CD14-positive monocyte (primary cell): ENCODE results near the gene HSPA4. TPM values are rescaled to one million over a fixed set of nuclear protein-coding genes. Genes with fewer than 3 reads are reported as not detected.

Source experiments
- DNase-seq, 3 donors: peaks; one replicate each; pipeline ENCODE4 v3.0.0-alpha.2; 2011 to 2022
- H2AFZ ChIP-seq: 2 replicates; pipeline ENCODE4 v1.6.0; 2012; ENCODE audit warnings: mild to moderate bottlenecking, low read depth, low read length, inconsistent platforms; ENCODE audit not compliant: insufficient read depth, poor library complexity, severe bottlenecking
- H3K27ac ChIP-seq, 2 donors: 1 replicate in 1 of 2; 2 replicates in 1 of 2; pipeline ENCODE4 v1.5.1; 2012 to 2013; ENCODE audit warnings: low read length in 2 of 2, control low read depth in 1 of 2, inconsistent platforms in 1 of 2, low read depth in 1 of 2, mild to moderate bottlenecking in 1 of 2
- H3K27me3 ChIP-seq, 2 donors: one replicate each; pipeline versions ENCODE4 v1.6.0 to v1.6.1; 2011 to 2013; ENCODE audit warnings: low read length in 2 of 2; ENCODE audit not compliant: control insufficient read depth in 2 of 2, insufficient read depth in 2 of 2
- H3K36me3 ChIP-seq, 2 donors: replicated peaks in 1 of 2; 1 replicate in 1 of 2; 2 replicates in 1 of 2; pipeline versions ENCODE4 v1.5.1 to v1.6.1; 2012 to 2013; ENCODE audit warnings: low read length in 2 of 2, control low read depth in 1 of 2, inconsistent platforms in 1 of 2, mild to moderate bottlenecking in 1 of 2; ENCODE audit not compliant: insufficient read depth in 2 of 2, control insufficient read depth in 1 of 2
- H3K4me1 ChIP-seq, 2 donors: 1 replicate in 1 of 2; 2 replicates in 1 of 2; pipeline versions ENCODE4 v1.5.1 to v1.6.1; 2012 to 2013; ENCODE audit warnings: low read length in 2 of 2, control low read depth in 1 of 2, inconsistent platforms in 1 of 2, mild to moderate bottlenecking in 1 of 2, moderate library complexity in 1 of 2; ENCODE audit not compliant: insufficient read depth in 2 of 2, control insufficient read depth in 1 of 2
- H3K4me2 ChIP-seq: replicated peaks from 2 replicates; pipeline ENCODE3; 2012; ENCODE audit warnings: low read length, moderate library complexity, mild to moderate bottlenecking; ENCODE audit not compliant: poor library complexity, severe bottlenecking; ENCODE audit errors: extremely low read depth
- H3K4me3 ChIP-seq, 3 experiments: fragments of 200-600 bp in 1 of 3; sonication (generic) in 1 of 3; replicated peaks in 1 of 3; 1 replicate in 2 of 3; 2 replicates in 1 of 3; pipeline ENCODE4 v1.5.1; 2011 to 2013; ENCODE audit warnings: low read length in 3 of 3, mild to moderate bottlenecking in 3 of 3, control low read depth in 2 of 3, low read depth in 2 of 3, inconsistent platforms in 1 of 3, moderate library complexity in 1 of 3
- H3K79me2 ChIP-seq: 2 replicates; pipeline ENCODE4 v1.6.0; 2012; ENCODE audit warnings: mild to moderate bottlenecking, control low read depth, inconsistent platforms, low read length, moderate library complexity; ENCODE audit not compliant: insufficient read depth
- H3K9ac ChIP-seq: 2 replicates; pipeline ENCODE4 v1.6.0; 2017; ENCODE audit warnings: low read length, mild to moderate bottlenecking; ENCODE audit not compliant: insufficient read depth, poor library complexity, severe bottlenecking
- H3K9me3 ChIP-seq, 2 donors: replicated peaks in 1 of 2; 1 replicate in 1 of 2; 2 replicates in 1 of 2; pipeline versions ENCODE4 v1.5.1 to v1.6.1; 2012 to 2013; ENCODE audit warnings: low read length in 2 of 2, control low read depth in 1 of 2; ENCODE audit not compliant: control insufficient read depth in 1 of 2, insufficient read depth in 1 of 2
- H4K20me1 ChIP-seq: 2 replicates; pipeline ENCODE4 v1.6.0; 2012; ENCODE audit warnings: mild to moderate bottlenecking, low read length, control low read depth, moderate library complexity; ENCODE audit not compliant: insufficient read depth
- H3K27ac Mint-ChIP-seq, 7 donors: one replicate each; pipeline ENCODE4 v1.8.0; 2020; ENCODE audit warnings: mild to moderate bottlenecking in 7 of 7, mixed read lengths in 7 of 7, moderate library complexity in 6 of 7, inconsistent platforms in 2 of 7
- H3K27me3 Mint-ChIP-seq, 3 donors: one replicate each; pipeline ENCODE4 v1.8.0; 2021 to 2022; ENCODE audit warnings: low read depth in 3 of 3, mild to moderate bottlenecking in 3 of 3, mixed read lengths in 3 of 3, moderate library complexity in 3 of 3, inconsistent platforms in 1 of 3
- H3K36me3 Mint-ChIP-seq, 2 donors: one replicate each; pipeline ENCODE4 v1.8.0; 2020; ENCODE audit warnings: mixed read lengths in 2 of 2, inconsistent platforms in 1 of 2, mild to moderate bottlenecking in 1 of 2
- H3K4me1 Mint-ChIP-seq: one replicate; pipeline ENCODE4 v1.8.0; 2020; ENCODE audit warnings: mild to moderate bottlenecking, mixed read lengths
- H3K4me3 Mint-ChIP-seq, 2 donors: one replicate each; pipeline ENCODE4 v1.8.0; 2020; ENCODE audit warnings: mild to moderate bottlenecking in 2 of 2, mixed read lengths in 2 of 2, moderate library complexity in 1 of 2
- H3K9me3 Mint-ChIP-seq, 7 donors: one replicate each; pipeline ENCODE4 v1.8.0; 2020 to 2022; ENCODE audit warnings: mixed read lengths in 7 of 7, mild to moderate bottlenecking in 6 of 7, moderate library complexity in 6 of 7, inconsistent platforms in 2 of 7
- WGBS: methylation state at CpG from one replicate; pipeline ENCODE4 v1.1.5; 2013; ENCODE audit warnings: missing lambda C conversion rate; ENCODE audit not compliant: insufficient coverage; 5-methylcytosine and 5-hydroxymethylcytosine counted together
- intact Hi-C, 2 donors: fragments of 100-400 bp; cut with micrococcal nuclease; formaldehyde crosslinking; loops; one replicate each; pipeline versions ENCODE4 v1.15.0 to v1.15.1; 2023
- polyA plus RNA-seq, 3 donors: library from polyadenylated mRNA; depleted of rRNA in 1 of 3; unstranded in 2 of 3; stranded (reverse) in 1 of 3; fragments of 300-500 nt in 2 of 3; fragments of >200 nt in 1 of 3; fragmentation: Illumina TruSeq in 2 of 3; gene quantifications; 1 replicate in 2 of 3; 2 replicates in 1 of 3; pipeline ENCODE4 v1.2.3, GENCODE V29; 2012 to 2021
- TF ChIP-seq, protein P1 (sequence below): fragments of 200-600 bp; IDR thresholded peaks from one replicate; pipeline ENCODE4 v1.8.0; 2022; ENCODE audit warnings: antibody characterized with exemption, mild to moderate bottlenecking

Gene HSPA4
- polyA plus RNA-seq, 3 donors, result 15.7 to 52.0 (median 27.7) TPM

DNA sequence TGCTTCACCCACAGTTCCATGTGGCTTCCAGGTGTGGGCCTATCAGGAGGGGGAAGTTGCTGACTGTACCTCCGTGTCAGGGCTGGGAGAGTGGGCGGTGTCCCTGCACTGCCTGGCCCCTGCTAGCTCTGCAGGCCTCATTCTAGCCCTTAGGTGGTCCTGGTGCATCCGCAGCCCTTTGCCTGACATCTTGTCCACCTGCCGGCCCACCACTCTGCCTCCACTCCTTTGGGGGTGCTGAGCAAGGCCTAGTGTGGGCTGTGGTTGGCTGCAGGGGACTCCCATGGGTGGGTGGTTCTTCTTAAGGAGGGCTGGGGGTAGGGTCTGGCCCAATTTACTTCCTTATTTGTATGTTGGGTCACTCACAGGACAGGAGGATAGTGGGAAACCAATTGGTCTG, 66.9 kb downstream of the HSPA4 start:
- no peak overlapping the region for H3K4me2 ChIP-seq
- DNase-seq, result no peak
- intact Hi-C loops, result loop anchor here in 1 of 2 donors (10.0 kb wide), 2 partner anchors 126 to 746 kb away; no protein-coding TSS in a partner anchor
- no peaks in the 10 kb centered on the region for H3K4me1 ChIP-seq
- H3K27ac ChIP-seq, result no peak overlapping the region
- no peaks in the 10 kb centered on the region for H3K36me3 ChIP-seq
- H3K9me3 ChIP-seq, result no peaks in the 10 kb centered on the region
- TF ChIP-seq, protein P1, sequence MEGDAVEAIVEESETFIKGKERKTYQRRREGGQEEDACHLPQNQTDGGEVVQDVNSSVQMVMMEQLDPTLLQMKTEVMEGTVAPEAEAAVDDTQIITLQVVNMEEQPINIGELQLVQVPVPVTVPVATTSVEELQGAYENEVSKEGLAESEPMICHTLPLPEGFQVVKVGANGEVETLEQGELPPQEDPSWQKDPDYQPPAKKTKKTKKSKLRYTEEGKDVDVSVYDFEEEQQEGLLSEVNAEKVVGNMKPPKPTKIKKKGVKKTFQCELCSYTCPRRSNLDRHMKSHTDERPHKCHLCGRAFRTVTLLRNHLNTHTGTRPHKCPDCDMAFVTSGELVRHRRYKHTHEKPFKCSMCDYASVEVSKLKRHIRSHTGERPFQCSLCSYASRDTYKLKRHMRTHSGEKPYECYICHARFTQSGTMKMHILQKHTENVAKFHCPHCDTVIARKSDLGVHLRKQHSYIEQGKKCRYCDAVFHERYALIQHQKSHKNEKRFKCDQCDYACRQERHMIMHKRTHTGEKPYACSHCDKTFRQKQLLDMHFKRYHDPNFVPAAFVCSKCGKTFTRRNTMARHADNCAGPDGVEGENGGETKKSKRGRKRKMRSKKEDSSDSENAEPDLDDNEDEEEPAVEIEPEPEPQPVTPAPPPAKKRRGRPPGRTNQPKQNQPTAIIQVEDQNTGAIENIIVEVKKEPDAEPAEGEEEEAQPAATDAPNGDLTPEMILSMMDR, result no peak
- no peaks in the 10 kb centered on the region for H4K20me1 ChIP-seq
- Mint-ChIP-seq H3K27me3 (peaks cover 0 to 2% (median 1%) of the 10 kb centered on the region in 3 donors), H3K36me3 (no peaks in the 10 kb centered on the region), H3K4me1 (no peaks in the 10 kb centered on the region), H3K27ac (no peak overlapping the region), H3K4me3 (no peak overlapping the region), H3K9me3 (no peaks in the 10 kb centered on the region)
- H3K27me3 ChIP-seq, result no peaks in the 10 kb centered on the region
- H3K79me2 ChIP-seq, result no peaks in the 10 kb centered on the region
- no peak overlapping the region for H3K4me3 ChIP-seq
- no peak overlapping the region for H3K9ac ChIP-seq
- 89% methylated on average over 4 of the region's 4 CpGs for WGBS
- no peak overlapping the region for H2AFZ ChIP-seq

GRCh38 chr5:133119233-133119711, 67.5 kb downstream of the HSPA4 start:
- Mint-ChIP-seq H3K27me3 (peaks cover 0 to 3% (median 1%) of the 10 kb centered on the region in 3 donors), H3K9me3 (no peaks in the 10 kb centered on the region), H3K4me1 (no peaks in the 10 kb centered on the region), H3K27ac (no peak overlapping the region), H3K36me3 (no peaks in the 10 kb centered on the region), H3K4me3 (no peak overlapping the region)
- no peak for DNase-seq
- H4K20me1 ChIP-seq, result no peaks in the 10 kb centered on the region
- H3K79me2 ChIP-seq, result no peaks in the 10 kb centered on the region
- H3K4me2 ChIP-seq, result no peak overlapping the region
- intact Hi-C loops, result loop anchor here in 1 of 2 donors (10.0 kb wide), 2 partner anchors 126 to 746 kb away; no protein-coding TSS in a partner anchor
- H2AFZ ChIP-seq, result no peak overlapping the region
- H3K27me3 ChIP-seq, result no peaks in the 10 kb centered on the region
- H3K9ac ChIP-seq, result no peak overlapping the region
- no peak overlapping the region for H3K4me3 ChIP-seq
- no peak overlapping the region for H3K27ac ChIP-seq
- H3K4me1 ChIP-seq, result no peaks in the 10 kb centered on the region
- no peaks in the 10 kb centered on the region for H3K9me3 ChIP-seq
- no peaks in the 10 kb centered on the region for H3K36me3 ChIP-seq
- TF ChIP-seq, protein P1, result no peak
- WGBS, result 93% methylated on average over 3 of the region's 4 CpGs
